HG03575 (cell line): ENCODE measurements around the gene TMEM88.
"Not testable (repeated sequence)": the region's sequence is repeated elsewhere in the genome, so short reads cannot be mapped to it uniquely, and the experiment has no call there.

Experiments
- ATAC-seq: cut with Tn5 transposase; IDR thresholded peaks from one replicate; pipeline ENCODE4 v1.9.1; 2021; ENCODE audit not compliant: unreplicated experiment, insufficient number of reproducible peaks, low FRiP score; ENCODE audit errors: extremely low read depth

The TMEM88 gene, protein sequence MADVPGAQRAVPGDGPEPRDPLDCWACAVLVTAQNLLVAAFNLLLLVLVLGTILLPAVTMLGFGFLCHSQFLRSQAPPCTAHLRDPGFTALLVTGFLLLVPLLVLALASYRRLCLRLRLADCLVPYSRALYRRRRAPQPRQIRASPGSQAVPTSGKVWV

DNA sequence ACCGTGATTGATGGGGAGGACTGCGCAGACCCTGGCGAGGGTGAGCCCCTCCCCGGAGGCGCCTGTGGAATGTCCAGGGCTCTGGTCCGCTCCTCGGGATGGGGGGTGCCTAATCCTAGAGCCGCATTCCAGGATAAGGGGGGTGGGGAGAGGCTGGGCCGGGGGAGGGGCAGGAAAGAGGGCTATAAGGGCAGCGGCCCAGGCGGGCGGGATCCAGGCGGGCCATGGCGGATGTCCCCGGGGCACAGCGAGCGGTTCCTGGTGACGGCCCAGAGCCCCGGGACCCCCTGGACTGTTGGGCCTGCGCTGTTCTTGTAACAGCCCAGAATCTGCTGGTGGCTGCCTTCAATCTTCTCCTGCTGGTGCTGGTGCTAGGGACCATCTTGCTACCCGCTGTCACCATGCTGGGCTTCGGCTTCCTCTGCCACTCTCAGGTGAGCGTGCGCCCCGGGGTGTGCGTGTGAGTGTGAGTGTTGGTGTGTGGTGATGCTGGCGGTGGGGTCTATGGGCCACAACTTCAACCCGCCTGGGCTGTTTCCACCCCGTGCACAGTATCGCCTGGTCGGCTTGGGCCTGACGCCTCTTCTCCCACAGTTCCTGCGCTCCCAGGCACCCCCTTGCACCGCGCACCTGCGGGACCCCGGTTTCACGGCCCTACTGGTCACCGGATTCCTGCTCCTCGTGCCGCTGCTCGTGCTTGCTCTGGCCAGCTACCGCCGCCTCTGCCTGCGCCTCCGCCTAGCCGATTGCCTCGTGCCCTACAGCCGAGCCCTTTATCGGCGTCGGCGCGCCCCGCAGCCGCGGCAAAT is at the start of gene TMEM88:
Gene TMEM88, plus strand, starts transcription at position 216 of the 809 bp plus-strand sequence. Its CDS starts 9 bp downstream, at position 225.
- no peak for ATAC-seq

DNA sequence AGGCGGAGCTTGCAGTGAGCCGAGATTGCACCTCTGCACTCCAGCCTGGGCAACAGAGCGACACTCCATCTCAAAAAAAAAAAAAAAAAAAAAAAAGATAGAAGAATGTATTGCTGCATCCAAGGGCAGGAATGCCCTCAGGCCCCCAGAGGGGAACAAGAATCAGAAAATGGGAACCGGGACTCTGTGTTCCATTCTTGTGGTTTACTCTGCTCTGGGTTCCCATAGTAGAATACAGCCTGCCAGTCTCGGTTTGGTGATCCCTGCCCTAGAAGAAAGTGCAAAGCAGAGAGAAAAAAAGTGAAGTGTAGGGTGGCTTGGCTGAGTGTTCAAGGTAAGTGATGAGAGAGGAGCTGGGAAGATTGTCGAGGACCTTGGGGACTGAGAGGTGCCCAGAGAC is 48.3 kb upstream of the TMEM88 start:
- no peak for ATAC-seq

DNA sequence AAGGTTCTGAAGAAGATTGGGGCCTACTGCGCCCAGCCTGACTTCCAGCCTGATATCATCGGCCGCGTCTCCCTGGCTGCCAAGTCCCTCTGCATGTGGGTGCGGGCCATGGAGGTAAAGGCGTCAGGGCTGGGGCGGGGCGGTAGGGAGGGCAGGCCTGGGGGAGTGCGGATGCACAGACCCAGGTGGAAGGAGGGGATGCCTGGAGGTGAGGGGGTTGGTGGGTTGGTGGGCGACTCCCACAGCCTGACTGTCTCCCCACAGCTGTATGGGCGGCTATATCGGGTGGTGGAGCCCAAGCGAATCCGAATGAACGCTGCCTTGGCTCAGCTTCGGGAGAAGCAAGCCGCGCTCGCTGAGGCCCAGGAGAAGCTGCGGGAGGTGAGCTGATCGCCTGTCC is 47.7 kb upstream of the TMEM88 start:
- ATAC-seq, result no peak

DNA sequence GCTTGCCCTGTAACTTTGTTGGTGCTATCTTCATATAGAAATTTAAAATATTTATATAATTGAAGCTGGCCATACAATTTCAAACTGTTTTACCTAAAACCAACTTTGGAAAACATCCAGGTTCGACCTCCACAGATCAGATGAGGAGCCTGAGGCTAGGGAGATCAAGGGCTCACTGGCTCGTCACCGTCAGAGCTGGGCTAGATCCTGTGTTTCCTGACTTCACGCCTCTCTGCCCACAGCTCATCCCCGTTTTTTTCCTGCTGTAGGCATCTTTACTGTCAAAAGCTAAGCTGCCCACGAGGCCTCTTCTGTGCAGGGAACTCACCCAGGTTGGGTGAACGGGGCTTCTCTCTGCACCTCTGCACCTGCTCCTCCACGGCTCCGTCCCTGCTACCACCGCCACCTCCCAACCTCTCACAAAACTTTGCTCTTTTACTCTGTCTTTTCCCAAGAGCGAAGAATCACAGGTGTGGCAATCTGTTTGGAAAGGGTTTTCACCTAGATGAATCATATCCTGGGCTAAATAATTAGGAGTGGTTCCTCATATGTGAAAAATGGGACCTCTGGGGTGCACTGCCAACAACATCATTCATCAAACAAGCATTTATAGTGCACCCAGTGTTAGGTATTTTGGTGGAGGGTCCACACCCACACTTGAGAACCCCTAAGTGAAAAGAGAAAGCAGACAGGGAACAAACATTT is 45.6 kb upstream of the TMEM88 start:
- no peak for ATAC-seq

DNA sequence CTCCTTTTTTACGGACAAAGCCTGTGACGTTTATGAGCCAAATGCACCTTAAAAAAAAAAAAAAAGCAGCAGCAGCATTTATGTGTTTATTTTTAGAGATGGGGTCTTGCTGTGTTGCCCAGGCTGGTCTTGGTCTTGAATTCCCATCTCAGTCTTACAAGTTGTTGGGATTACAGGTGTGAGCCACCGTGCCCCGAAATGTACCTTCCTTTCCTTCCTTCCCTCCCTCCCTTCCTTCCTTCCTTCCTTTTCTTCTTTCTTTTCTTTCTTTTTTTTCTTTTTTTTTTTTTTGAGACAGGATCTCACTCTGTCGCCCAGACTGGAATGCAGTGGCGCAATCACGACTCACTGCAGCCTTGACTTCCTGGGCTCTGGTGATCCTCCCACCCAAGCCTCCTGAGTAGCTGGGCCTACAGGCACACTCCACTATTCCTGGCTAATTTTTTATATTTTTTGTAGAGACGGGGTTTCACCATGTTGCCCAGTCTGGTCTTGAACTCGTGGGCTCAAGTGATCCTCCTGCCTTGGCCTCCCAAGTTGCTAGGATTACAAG is 45.0 kb upstream of the TMEM88 start:
- ATAC-seq, result not testable (repeated sequence)

DNA sequence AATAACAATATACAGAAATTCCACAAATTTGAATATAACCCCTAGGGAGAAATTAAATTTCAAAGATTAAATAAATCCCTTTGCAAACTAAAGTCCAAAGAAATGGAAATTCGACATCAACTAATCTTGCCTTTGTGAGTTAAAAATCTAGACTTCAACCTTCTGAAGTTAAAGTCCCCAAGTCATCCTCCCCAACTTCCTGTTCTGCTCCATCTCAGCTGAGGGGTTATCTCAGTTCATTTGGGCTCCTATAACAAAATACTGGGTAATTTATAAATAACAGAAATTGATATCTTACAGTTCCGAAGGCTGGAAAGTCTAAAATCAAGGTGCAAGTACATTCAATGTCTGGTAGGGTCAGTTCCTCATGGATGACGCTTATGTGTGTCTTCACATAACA is 43.6 kb upstream of the TMEM88 start:
- ATAC-seq, result no peak

DNA sequence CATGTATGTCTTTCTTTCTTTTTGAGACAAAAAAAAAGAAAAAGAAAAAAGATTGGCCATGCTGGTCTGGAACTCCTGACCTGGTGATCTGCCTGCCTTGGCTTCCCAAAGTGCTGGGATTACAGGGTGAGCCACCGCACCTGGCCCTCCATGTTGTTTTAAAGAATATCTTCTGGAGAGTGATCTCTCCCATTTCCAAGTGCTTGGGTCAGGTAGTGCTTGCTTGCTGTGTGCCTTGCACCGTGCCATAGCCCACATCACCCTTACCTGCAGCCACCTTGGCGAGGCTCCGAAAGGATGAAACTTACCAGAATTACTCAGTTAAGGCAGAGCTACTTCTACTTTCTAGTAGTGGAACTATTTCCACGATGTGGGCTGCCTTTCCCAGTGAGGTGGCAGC is 39.9 kb upstream of the TMEM88 start:
- no peak for ATAC-seq

DNA sequence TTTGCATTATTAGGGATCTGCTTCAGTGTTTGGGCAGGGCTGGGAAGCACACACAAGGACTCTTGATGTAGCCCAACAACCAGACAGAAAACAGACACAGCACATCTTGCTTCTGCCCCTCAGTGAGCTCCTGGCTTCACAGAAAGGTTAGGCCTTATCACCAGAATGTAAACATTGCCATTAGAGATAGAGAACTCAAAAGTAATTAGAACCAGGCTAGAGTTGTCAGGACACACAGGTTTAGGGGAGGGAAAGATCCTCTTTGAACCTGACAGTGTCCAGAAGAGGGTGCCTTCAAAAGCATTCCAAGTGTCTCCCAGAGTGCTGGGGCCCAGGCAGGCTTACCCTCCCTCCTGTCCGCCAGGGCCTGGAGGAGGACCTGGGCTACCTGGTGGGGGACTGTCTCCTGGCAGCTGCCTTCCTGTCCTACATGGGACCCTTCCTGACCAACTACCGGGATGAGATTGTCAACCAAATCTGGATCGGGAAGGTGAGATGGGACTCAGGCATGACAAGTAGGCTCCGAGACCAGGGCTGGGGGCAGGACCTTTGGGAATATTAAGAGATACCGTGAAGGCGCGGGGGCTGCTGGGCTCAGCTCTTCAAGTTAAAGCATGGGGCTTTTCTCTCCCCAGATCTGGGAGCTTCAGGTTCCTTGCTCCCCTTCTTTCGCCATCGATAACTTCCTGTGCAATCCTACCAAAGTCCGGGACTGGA is 37.8 kb upstream of the TMEM88 start:
- ATAC-seq, result no peak

DNA sequence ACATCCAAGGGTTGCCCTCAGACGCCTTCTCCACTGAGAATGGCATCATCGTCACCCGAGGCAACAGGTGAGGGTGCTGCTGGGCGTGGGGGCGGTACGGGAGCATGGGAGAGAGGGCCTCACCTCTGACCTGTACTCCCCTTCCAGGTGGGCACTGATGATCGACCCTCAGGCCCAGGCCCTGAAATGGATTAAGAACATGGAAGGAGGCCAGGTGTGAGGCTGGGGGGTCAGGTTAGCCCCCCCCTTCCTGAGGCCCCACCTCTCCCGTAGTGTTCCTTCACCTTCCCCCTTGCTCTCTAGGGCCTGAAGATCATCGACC is 37.3 kb upstream of the TMEM88 start:
- no peak for ATAC-seq

DNA sequence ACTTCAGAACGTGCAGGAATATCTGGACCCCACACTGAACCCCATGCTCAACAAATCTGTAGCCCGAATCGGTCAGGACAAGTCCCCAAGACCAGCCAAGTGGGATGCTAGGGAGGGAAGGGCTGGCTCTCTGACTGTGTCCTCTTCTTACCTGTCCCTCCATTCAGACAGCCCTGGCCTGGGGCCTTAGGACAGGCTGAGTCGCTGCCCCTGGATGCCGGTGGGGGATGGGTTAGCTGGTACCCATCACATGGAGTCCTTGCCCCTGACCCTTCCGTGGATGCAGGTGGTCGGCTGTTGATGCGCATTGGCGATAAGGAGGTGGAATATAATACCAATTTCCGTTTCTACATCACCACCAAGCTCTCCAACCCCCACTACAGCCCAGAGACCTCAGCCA is 36.8 kb upstream of the TMEM88 start:
- no peak for ATAC-seq

DNA sequence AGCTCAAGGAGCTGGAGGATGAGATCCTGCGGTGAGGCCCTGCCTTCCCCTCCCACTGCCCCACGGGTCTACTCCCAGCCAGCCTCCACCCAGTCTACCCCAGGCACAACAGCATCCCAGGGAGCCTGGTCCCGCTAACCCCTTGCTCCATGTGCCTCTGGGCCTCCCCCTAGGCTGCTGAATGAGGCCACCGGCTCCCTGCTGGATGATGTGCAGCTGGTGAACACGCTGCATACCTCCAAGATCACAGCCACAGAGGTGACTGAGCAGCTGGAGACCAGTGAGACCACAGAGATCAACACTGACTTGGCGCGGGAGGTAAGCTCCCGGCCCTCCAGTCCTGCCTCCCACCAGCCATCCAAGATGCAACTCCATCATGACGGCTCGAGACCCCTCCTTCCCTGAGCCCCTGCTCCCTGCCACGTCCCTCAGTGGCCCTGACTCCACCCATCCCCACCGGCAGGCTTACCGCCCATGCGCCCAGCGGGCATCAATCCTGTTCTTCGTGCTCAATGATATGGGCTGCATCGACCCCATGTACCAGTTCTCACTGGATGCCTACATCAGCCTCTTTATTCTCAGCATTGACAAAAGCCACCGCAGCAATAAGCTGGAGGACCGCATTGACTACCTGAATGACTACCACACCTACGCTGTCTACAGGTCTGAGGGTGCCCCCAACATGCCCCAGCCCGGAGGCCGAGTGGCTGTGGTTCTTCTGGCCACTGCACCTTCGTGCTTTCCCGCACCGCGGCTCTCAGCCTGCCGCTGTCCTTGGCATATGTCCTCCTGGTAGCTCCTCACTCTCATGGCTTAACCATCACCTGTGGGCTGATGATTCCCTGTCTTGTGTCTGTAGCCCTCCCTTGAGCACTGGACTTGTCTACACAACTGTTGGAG is 35.9 kb upstream of the TMEM88 start:
- no peak for ATAC-seq

DNA sequence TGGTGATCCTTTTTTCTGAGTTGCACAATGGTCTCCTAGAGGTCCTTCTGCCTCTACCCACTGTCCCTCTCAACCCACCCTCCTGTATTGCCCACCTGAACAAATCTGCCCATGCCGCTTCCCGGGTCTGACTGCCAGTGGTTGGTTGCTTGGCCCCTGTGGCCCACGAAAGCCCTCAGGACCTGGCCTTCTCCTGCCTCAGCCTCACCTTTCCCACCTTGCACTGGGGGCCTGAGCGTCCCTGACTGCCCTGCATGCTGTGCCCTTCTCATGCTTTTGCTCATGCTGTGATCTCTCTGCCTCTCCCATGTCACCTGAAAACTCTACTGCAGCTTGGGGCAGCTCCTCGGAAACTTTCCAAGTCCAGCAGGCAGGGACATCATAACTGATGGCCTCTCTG is 34.6 kb upstream of the TMEM88 start:
- ATAC-seq, result no peak

DNA sequence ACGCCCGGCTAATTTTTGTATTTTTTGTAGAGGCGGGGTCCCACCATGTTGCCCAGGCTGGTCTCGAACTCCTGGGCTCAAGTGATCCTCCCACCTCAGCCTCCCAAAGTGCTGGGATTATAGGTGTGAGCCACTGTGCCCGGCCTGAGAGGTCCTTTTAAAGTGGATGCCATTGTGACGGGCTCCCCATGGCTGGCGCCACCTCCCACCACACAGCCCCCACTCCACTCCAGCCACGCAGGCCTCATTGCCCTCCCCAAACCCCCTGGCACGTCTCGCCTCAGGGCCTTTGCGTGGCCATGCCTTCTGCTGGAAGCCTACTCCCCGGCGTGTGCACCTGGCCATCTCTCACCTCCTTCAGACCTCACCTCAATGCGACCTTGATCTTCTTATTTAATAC is 32.7 kb upstream of the TMEM88 start:
- ATAC-seq, result no peak

DNA sequence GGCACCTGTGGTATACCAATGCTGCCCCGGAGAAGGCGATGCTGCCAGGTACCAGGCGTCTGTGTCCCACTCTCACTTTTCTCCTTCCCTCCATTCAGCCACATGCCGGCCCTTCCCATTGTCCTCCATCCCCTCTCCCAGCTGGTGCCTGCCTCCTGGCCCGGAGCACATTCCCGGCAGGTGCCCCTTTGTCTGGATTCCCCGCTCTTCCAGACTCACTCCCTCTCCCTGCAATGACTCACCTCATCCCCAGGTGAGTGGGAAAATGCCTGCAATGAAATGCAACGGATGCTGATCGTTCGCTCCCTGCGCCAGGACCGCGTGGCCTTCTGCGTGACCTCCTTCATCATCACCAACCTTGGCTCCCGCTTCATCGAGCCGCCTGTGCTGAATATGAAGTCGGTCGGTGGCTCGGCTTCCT is 31.3 kb upstream of the TMEM88 start:
- ATAC-seq, result no peak

DNA sequence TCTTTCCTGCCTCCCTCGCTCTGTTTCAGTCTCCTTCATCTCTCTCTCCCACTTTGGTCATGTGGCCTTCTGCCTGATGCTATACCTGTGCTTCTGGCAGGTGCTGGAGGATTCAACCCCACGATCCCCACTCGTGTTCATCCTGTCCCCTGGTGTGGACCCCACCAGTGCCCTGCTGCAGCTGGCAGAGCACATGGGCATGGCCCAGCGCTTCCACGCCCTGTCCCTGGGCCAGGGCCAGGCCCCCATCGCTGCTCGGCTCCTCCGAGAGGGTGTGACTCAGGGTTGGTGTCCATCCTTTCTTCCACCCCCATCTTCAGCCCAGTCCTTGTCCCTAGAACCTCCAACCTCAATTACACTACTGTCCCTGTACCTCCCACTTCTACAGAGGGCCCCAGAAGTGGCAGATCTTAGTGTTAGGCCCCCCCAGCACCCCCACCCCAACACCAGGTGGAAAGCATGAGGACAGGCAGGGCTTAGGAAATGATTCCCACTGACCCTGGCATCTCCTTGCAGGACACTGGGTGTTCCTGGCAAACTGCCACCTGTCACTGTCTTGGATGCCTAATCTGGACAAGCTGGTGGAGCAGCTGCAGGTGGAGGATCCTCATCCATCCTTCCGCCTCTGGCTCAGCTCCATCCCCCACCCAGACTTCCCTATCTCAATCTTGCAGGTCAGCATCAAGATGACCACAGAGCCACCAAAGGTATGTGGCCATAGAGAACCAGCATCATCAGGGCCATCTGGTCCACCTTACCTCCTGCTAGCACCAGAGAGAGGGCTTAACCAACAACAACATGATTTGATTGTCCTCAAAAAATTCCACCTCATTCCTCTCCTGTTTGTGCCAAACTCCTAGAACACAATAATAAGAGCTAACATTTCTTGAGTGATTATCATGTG is 30.6 kb upstream of the TMEM88 start:
- ATAC-seq, result no peak

DNA sequence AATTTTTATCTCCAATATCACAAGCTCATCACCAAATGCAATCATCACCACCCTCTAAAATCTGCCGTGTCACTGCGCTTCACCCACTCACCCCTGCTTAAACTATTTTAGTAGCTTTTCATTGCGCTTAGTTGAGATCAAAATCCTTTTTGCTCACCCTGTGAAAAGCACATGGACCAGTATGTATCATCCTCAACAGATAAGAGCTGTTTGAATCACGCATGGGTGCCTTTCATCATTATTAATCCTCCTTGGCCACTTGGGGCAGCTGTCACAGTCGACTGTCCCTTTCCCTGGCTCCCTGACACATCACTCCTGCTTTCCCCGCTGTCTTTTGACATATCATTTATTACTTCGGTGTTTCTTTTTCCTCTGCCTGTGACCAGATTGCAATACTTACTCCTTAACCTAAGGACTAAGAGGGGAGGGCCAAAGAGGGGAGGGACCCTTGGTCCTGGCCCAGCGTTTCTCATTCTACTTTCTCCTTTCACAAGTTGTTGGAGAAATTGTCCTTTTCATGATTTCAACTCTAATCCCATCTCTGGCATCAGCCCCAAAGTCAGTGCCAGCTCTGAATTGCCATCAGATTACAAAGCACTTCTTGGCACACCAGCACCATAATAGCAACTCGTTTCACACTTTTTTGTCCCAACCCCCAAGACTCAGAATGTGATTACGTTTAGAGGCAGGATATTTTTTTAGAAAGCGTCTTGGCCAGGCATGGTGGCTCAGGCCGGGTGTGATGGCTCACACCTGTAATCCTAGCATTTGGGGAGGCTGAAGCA is 29.5 kb upstream of the TMEM88 start:
- ATAC-seq, result no peak

DNA sequence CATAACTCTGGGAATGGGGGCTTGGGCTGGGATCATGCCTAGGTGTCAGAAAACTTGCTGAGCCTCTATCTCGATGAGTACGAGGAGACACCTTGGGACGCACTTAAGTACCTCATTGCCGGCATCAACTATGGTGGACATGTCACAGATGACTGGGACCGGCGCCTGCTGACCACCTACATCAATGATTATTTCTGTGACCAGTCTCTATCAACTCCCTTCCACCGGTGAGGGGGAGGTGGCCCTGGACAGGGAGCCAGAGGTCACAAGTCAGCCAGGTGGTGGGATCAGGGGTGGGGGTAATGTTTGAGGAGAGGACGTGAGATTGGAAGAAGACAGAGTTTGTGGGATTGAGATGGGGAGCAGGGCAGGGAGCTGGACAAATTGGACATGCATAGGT is 24.2 kb upstream of the TMEM88 start:
- ATAC-seq, result no peak
